Measurements from ENCODE around the gene TMTC1.

Gene TMTC1

DNA sequence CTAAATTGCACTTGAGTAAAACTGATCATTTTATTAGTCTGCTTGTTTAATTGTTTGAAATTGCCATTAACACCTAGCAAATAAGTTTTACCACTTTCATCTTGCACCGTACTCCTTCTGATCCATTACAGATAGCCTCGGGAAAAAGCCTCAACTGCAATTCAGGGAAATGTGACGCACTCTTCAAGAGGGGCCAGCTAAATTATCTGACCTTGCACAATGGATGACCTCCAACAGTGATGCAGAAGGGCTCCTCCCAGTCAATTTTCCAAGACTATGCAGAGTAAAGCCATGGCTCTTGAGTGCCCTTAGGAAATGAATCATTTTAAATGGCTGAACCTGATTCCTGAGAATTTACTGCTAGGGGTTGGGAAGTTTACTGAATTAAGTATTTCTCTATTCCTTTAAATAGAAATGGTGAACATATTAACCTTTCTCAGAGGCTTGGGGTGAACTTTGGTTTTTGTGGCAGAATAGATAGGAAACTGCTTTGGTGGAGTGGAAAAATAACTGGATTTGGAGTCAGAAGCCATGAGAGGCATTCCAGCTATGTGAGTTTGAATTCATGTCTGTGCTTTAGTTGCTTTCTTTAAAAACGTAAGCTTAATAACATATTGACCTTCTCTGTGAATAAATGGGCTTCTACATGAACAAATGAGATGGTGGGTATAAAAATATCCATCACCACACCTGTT, 221.5 kb downstream of the TMTC1 start:
- ATAC-seq, result no peak
- TF ChIP-seq ESRRG (CRISPR knock-in tag; IDR thresholded peaks at IDR 0.05) (no peak), BACH2 (CRISPR knock-in tag; IDR thresholded peaks at IDR 0.05; ENCODE audit: borderline replicate concordance) (no peak), ZNF70 (CRISPR knock-in tag; IDR thresholded peaks at IDR 0.05) (no peak), PPARA (CRISPR knock-in tag; IDR thresholded peaks at IDR 0.05; ENCODE audit: borderline replicate concordance) (no peak), TSHZ2 (CRISPR knock-in tag; IDR thresholded peaks at IDR 0.05) (no peak), CSDC2 (CRISPR knock-in tag; IDR thresholded peaks at IDR 0.05) (no peak), ZNF565 (CRISPR knock-in tag; conservative IDR thresholded peaks at IDR 0.05; ENCODE audit: low read depth) (no peak)

- TF ChIP-seq POU6F1 (CRISPR knock-in tag; IDR thresholded peaks at IDR 0.05; ENCODE audit: borderline replicate concordance, low read depth) (no peak), ZNF565 (CRISPR knock-in tag; conservative IDR thresholded peaks at IDR 0.05; ENCODE audit: low read depth) (no peak), ZC3H10 (CRISPR knock-in tag; IDR thresholded peaks at IDR 0.05) (no peak), RARB (CRISPR knock-in tag; IDR thresholded peaks at IDR 0.05) (no peak), OSR1 (CRISPR knock-in tag; IDR thresholded peaks at IDR 0.05) (no peak), ARNTL (CRISPR knock-in tag; IDR thresholded peaks at IDR 0.05; ENCODE audit: borderline replicate concordance, low read depth) (no peak), BACH2 (CRISPR knock-in tag; IDR thresholded peaks at IDR 0.05; ENCODE audit: borderline replicate concordance) (no peak), PPARA (CRISPR knock-in tag; IDR thresholded peaks at IDR 0.05; ENCODE audit: borderline replicate concordance) (no peak), ISL1 (CRISPR knock-in tag; IDR thresholded peaks at IDR 0.05) (no peak), ZNF70 (CRISPR knock-in tag; IDR thresholded peaks at IDR 0.05) (no peak), PATZ1 (CRISPR knock-in tag; IDR thresholded peaks at IDR 0.05; ENCODE audit: borderline replicate concordance) (no peak), CSDC2 (CRISPR knock-in tag; IDR thresholded peaks at IDR 0.05) (no peak), SNAI2 (CRISPR knock-in tag; IDR thresholded peaks at IDR 0.05) (no peak)
- TF ChIP-seq, protein P1, sequence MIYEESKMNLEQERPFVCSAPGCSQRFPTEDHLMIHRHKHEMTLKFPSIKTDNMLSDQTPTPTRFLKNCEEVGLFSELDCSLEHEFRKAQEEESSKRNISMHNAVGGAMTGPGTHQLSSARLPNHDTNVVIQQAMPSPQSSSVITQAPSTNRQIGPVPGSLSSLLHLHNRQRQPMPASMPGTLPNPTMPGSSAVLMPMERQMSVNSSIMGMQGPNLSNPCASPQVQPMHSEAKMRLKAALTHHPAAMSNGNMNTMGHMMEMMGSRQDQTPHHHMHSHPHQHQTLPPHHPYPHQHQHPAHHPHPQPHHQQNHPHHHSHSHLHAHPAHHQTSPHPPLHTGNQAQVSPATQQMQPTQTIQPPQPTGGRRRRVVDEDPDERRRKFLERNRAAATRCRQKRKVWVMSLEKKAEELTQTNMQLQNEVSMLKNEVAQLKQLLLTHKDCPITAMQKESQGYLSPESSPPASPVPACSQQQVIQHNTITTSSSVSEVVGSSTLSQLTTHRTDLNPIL (CRISPR knock-in tag; IDR thresholded peaks at IDR 0.05; ENCODE audit: low read depth), result no peak
- TF ChIP-seq, protein P2, sequence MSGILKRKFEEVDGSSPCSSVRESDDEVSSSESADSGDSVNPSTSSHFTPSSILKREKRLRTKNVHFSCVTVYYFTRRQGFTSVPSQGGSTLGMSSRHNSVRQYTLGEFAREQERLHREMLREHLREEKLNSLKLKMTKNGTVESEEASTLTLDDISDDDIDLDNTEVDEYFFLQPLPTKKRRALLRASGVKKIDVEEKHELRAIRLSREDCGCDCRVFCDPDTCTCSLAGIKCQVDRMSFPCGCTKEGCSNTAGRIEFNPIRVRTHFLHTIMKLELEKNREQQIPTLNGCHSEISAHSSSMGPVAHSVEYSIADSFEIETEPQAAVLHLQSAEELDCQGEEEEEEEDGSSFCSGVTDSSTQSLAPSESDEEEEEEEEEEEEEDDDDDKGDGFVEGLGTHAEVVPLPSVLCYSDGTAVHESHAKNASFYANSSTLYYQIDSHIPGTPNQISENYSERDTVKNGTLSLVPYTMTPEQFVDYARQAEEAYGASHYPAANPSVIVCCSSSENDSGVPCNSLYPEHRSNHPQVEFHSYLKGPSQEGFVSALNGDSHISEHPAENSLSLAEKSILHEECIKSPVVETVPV (CRISPR knock-in tag; IDR thresholded peaks at IDR 0.05), result no peak
- no peak for ATAC-seq
Observed at GRCh38 chr12:29561664-29562071, 222.1 kb downstream of the TMTC1 start.

GRCh38 chr12:29559198-29559597, 224.5 kb downstream of the TMTC1 start:
- ATAC-seq, result no peak
- TF ChIP-seq ZNF70 (CRISPR knock-in tag; IDR thresholded peaks at IDR 0.05) (no peak), CSDC2 (CRISPR knock-in tag; IDR thresholded peaks at IDR 0.05) (no peak), PPARA (CRISPR knock-in tag; IDR thresholded peaks at IDR 0.05; ENCODE audit: borderline replicate concordance) (no peak), SNAI2 (CRISPR knock-in tag; IDR thresholded peaks at IDR 0.05) (no peak), OSR1 (CRISPR knock-in tag; IDR thresholded peaks at IDR 0.05) (no peak), ZC3H10 (CRISPR knock-in tag; IDR thresholded peaks at IDR 0.05) (no peak), BACH2 (CRISPR knock-in tag; IDR thresholded peaks at IDR 0.05; ENCODE audit: borderline replicate concordance) (no peak), TCF4 (CRISPR knock-in tag; IDR thresholded peaks at IDR 0.05; ENCODE audit: borderline replicate concordance) (no peak)
- TF ChIP-seq, protein P2 (CRISPR knock-in tag; IDR thresholded peaks at IDR 0.05), result no peak
